Thyroid gland (tissue), 4 donors: ENCODE measurements around the gene MDFI. TPM values are rescaled to one million over a fixed set of nuclear protein-coding genes. Genes with fewer than 3 reads are reported as not detected.

ENCODE experiments used
- DNase-seq, 2 donors: peaks; one replicate each; pipeline ENCODE4 v3.0.0-alpha.2; 2019
- H3K27ac ChIP-seq, 3 donors: fragments of 200-600 bp; sonication (generic); 1 replicate in 2 of 3; 2 replicates in 1 of 3; pipeline ENCODE4 v1.5.1; 2016 to 2019; ENCODE audit warnings: mild to moderate bottlenecking in 1 of 3, moderate library complexity in 1 of 3
- H3K27me3 ChIP-seq: fragments of 200-600 bp; sonication (generic); one replicate; pipeline ENCODE4 v1.5.1; 2019
- H3K36me3 ChIP-seq, 2 donors: fragments of 200-600 bp; sonication (generic); one replicate each; pipeline ENCODE4 v1.5.1; 2016 to 2019
- H3K4me1 ChIP-seq, 2 donors: fragments of 200-600 bp; sonication (generic); one replicate each; pipeline ENCODE4 v1.5.1; 2017 to 2019
- H3K4me3 ChIP-seq, 3 donors: fragments of 200-600 bp; sonication (generic); replicated peaks in 1 of 3; 1 replicate in 2 of 3; 2 replicates in 1 of 3; pipeline ENCODE4 v1.5.1; 2016; ENCODE audit warnings: mild to moderate bottlenecking in 1 of 3
- H3K9me3 ChIP-seq: fragments of 200-600 bp; sonication (generic); one replicate; pipeline ENCODE4 v1.5.1; 2017
- POLR2A ChIP-seq, 2 donors: fragments of 450-650 bp; IDR thresholded peaks; one replicate each; pipeline ENCODE4 v1.6.1; 2017; ENCODE audit warnings: antibody characterized with exemption in 2 of 2, mild to moderate bottlenecking in 2 of 2, moderate library complexity in 1 of 2
- whole genome bisulfite sequencing, 2 donors: methylation state at CpG; one replicate each; pipeline ENCODE4 v1.1.5; 2017; 5-methylcytosine and 5-hydroxymethylcytosine counted together
- intact Hi-C: fragments of 100-400 bp; cut with DNase I; formaldehyde crosslinking; loops from one replicate; pipeline ENCODE4 v1.15.1; 2023
- total RNA-seq, 4 donors: library from RNA; depleted of rRNA; stranded (reverse); fragments of >200 nt; gene quantifications; one replicate each; pipeline ENCODE4 v1.2.3, GENCODE V29; 2016
- TF ChIP-seq, protein P1 (sequence below), 6 experiments: fragments of 200-600 bp in 3 of 6; fragments of 450-650 bp in 3 of 6; sonication (generic) in 3 of 6; IDR thresholded peaks; one replicate each; pipeline ENCODE4 v1.5.1; 2016 to 2019; ENCODE audit warnings: antibody characterized with exemption in 6 of 6, mild to moderate bottlenecking in 2 of 6, inconsistent platforms in 1 of 6, moderate library complexity in 1 of 6

MDFI gene, protein sequence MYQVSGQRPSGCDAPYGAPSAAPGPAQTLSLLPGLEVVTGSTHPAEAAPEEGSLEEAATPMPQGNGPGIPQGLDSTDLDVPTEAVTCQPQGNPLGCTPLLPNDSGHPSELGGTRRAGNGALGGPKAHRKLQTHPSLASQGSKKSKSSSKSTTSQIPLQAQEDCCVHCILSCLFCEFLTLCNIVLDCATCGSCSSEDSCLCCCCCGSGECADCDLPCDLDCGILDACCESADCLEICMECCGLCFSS
- 1 to 10 TPM; 2.9 to 9.3 (median 6.5) TPM for total RNA-seq

DNA sequence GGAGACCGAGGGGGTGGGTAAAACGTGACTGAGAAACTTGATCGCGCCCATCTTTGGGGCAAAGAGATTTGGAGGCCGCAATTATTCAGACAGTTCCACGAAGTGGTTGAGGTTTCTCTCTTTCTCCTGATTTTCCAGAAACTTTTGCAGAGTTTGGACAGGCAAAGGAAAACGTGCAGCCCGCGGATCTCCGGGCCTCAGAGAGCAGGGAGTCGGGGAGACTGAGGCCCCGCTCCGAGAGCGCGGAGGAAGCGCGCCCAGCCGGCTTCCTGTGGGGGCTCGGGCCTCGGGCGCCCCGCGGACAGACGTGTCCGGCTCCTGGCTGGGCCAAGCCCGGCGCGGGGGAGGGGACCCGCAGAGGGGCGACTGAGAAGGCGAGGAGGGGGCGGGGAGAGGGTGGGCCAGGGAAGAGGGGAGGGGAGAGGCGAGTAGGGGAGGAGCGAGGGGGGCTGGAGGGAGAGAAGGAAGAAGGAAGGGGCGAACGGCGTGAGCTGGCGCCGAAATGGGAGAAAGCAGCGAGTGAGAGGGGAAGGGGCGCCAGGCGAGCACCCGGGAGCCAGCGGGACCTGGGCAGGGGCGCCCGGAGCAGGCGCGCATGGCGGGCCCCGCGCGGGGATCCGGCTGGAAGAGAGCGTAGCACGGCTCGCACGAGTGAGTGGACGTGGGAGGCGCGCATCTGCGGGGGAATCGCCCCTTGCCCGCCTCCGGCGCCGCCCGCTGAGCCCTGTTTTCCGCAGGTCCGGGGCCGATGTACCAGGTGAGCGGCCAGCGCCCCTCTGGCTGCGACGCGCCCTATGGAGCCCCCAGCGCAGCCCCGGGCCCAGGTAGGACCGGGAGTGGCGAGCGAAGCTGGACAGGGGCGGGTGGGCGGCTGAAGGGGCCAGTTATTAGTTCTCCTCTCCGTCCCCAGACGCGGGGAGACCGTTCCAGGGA, at the start of gene MDFI:
TSS of gene MDFI (plus strand) at position 467 of the 933 bp plus-strand sequence. CDS start at position 749, 282 bp downstream.
- no peaks in the 10 kb centered on the region for H3K9me3 ChIP-seq
- intact Hi-C loops: no loop called here
- peak within 1 kb of the TSS in 1 of 3 donors; percentile 40 for H3K4me3 ChIP-seq
- peak within 1 kb of the TSS in 1 of 3 donors; percentile 13 for H3K27ac ChIP-seq
- peaks cover 6% of the 10 kb centered on the region for H3K27me3 ChIP-seq
- no peaks in the 10 kb centered on the region for H3K36me3 ChIP-seq
- WGBS, 2 donors: 1% methylated on average over 39 to 50 of the region's 86 CpGs
- DNase-seq: no peak
- H3K4me1 ChIP-seq: peaks cover 19 to 28% of the 10 kb centered on the region in 2 donors
- TF ChIP-seq POLR2A (IDR thresholded peaks at IDR 0.05): no peak
- TF ChIP-seq, protein P1, sequence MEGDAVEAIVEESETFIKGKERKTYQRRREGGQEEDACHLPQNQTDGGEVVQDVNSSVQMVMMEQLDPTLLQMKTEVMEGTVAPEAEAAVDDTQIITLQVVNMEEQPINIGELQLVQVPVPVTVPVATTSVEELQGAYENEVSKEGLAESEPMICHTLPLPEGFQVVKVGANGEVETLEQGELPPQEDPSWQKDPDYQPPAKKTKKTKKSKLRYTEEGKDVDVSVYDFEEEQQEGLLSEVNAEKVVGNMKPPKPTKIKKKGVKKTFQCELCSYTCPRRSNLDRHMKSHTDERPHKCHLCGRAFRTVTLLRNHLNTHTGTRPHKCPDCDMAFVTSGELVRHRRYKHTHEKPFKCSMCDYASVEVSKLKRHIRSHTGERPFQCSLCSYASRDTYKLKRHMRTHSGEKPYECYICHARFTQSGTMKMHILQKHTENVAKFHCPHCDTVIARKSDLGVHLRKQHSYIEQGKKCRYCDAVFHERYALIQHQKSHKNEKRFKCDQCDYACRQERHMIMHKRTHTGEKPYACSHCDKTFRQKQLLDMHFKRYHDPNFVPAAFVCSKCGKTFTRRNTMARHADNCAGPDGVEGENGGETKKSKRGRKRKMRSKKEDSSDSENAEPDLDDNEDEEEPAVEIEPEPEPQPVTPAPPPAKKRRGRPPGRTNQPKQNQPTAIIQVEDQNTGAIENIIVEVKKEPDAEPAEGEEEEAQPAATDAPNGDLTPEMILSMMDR (IDR thresholded peaks at IDR 0.05): no peak

DNA sequence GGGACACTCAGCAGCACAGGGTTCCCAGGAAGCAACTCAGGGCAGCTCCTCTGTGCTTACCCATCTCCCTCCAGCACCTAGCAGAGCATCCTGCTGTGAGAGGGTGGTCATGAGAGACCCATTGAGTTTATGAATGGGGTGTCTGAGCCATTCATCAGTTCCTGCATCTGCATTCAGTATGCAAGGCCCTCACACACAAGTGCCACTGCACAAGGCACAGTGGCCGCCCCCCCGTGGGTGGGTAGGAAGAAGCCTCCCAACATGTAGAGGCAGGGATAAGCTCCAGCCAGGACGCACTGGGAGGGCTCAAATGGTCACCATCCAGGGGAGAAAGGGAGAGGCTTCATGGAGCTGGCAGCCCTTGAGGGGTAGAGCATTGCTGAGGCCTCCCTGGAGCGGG, 49.0 kb upstream of the MDFI start:
- WGBS, 2 donors: 90 to 92% methylated on average over 2 to 4 of the region's 4 CpGs
- peaks cover 0 to 6% of the 10 kb centered on the region in 2 donors for H3K4me1 ChIP-seq
- peaks cover 34 to 37% of the 10 kb centered on the region in 2 donors for H3K36me3 ChIP-seq
- no peaks in the 10 kb centered on the region for H3K9me3 ChIP-seq
- no peaks in the 10 kb centered on the region for H3K27me3 ChIP-seq
- TF ChIP-seq, protein P1 (IDR thresholded peaks at IDR 0.05): no peak
- TF ChIP-seq POLR2A (IDR thresholded peaks at IDR 0.05): no peak
- no peak overlapping the region for H3K27ac ChIP-seq
- H3K4me3 ChIP-seq: no peak overlapping the region
- no peak for DNase-seq
- intact Hi-C loops: no loop called here

GRCh38 chr6:41589636-41590622, 48.3 kb upstream of the MDFI start:
- no peaks in the 10 kb centered on the region for H3K4me1 ChIP-seq
- intact Hi-C loops: loop anchor here (2.0 to 5.0 kb wide), 2 partner anchors 127 to 218 kb away; no protein-coding TSS in a partner anchor
- 92 to 94% methylated on average over 37 to 39 of the region's 39 CpGs for WGBS, 2 donors
- H3K27me3 ChIP-seq: no peaks in the 10 kb centered on the region
- TF ChIP-seq, protein P1 (IDR thresholded peaks at IDR 0.05): no peak
- TF ChIP-seq POLR2A (IDR thresholded peaks at IDR 0.05): no peak
- peaks cover 38 to 40% of the 10 kb centered on the region in 2 donors for H3K36me3 ChIP-seq
- no peak overlapping the region for H3K27ac ChIP-seq
- no peaks in the 10 kb centered on the region for H3K9me3 ChIP-seq
- DNase-seq: no peak
- no peak overlapping the region for H3K4me3 ChIP-seq

DNA sequence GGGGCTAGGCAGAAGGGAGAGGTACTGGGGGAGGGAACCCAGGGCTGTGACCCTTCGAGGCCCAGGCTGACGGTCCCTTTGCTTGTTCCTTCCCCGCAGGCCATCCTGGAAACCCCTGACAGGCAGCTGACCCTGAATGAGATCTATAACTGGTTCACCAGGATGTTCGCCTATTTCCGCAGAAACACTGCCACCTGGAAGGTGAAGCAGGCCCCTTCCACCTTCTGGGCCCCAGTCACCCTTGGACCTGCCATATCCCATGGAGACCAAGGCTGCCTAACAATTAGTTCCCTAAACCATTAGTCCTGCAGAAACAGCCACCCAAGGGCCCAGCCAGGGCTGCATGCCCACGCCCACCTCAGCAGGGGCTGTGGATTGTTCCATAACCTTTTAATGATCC, 47.1 kb upstream of the MDFI start:
- WGBS, 2 donors: 86 to 91% methylated on average over 5 to 6 of the region's 6 CpGs

More for the DNA sequence above, 47.1 kb upstream of the MDFI start:
- Histone ChIP-seq H3K27me3 (no peaks in the 10 kb centered on the region), H3K9me3 (no peaks in the 10 kb centered on the region), H3K4me1 (no peaks in the 10 kb centered on the region), H3K36me3 (peaks cover 32 to 41% of the 10 kb centered on the region in 2 donors), H3K27ac (no peak overlapping the region), H3K4me3 (no peak overlapping the region)
- TF ChIP-seq, protein P1 (IDR thresholded peaks at IDR 0.05): no peak
- no peak for TF ChIP-seq POLR2A (IDR thresholded peaks at IDR 0.05)
- DNase-seq: no peak
- intact Hi-C loops: loop anchor here (2.0 to 5.0 kb wide), 2 partner anchors 128 to 219 kb away; no protein-coding TSS in a partner anchor
